ENCODE results near the gene AATF.

GRCh38 chr17:37089956-37090355 is 141.2 kb downstream of the AATF start:
- no peak for TF ChIP-seq CTCF (IDR thresholded peaks at IDR 0.05)
- TF ChIP-seq POLR2A (IDR thresholded peaks at IDR 0.05) = no peak
